Measurements from ENCODE around the gene GABRG2. TPM values are rescaled to one million over a fixed set of nuclear protein-coding genes. Genes with fewer than 3 reads are reported as not detected.

GABRG2 gene
- total and polyA plus RNA-seq, 2 donors (not counting 3 experiments of a cell fraction or from before 2014, with no cell fraction given): not detected

DNA sequence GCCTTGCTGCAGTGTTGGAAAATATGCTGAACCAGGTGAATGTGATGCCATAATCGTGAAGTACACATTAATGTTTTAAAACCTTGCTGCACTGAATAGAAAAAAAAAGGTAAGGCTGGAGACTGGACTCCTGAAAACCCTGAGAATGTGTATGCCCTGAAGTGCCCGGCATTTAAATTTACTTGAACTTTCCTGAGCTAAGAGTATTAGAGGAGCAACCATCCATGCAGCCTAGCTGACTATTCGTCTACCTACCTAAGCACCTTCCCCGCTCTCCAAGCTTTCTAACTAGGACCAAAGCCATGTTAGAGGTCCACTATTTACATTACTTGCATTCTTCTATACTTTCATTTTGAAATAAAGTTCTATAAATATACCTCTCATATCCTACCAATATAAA, 1.4 kb downstream of the GABRG2 start:
- CTCF ChIA-PET: no interaction called here
- DNase-seq (ENCODE audit: low read depth, low spot score): no peak
- POLR2A ChIA-PET: no interaction called here
- intact Hi-C loops (cut with micrococcal nuclease) (no loop called here), dilution Hi-C loops (cut with MboI; ENCODE audit: extremely low pct_ligation_motif_present, low sequenced_read_pairs) (no loop called here)
- Histone ChIP-seq H3K9me1 (replicated peaks; ENCODE audit: control insufficient read depth, extremely low read depth, insufficient read depth, low read length) (no peaks in the 10 kb centered on the region), H3K4me3 (replicated peaks in 1 of 3; ENCODE audit: insufficient read depth in 1 of 3, low read depth in 1 of 3, low read length in 3 of 3) (no peak overlapping the region), H3K9ac (replicated peaks; ENCODE audit: extremely low read depth, insufficient read depth, low read length) (no peak overlapping the region), H2AFZ (ENCODE audit: low read depth, low read length) (no peak overlapping the region), H3K27me3 (ENCODE audit: control insufficient read depth in 2 of 2, insufficient read depth in 2 of 2, low read length in 2 of 2) (no peaks in the 10 kb centered on the region), H3K4me1 (ENCODE audit: control insufficient read depth, extremely low read depth, insufficient read depth, low read length) (no peaks in the 10 kb centered on the region), H3K36me3 (ENCODE audit: control insufficient read depth in 2 of 2, extremely low read depth in 1 of 2, insufficient read depth in 2 of 2, low read length in 2 of 2) (no peaks in the 10 kb centered on the region), H3K9me3 (replicated peaks; ENCODE audit: control insufficient read depth, insufficient read depth, low read length) (peaks cover 3% of the 10 kb centered on the region), H3K27ac (ENCODE audit: insufficient read depth, low read depth, low read length) (no peak overlapping the region), H3K79me2 (ENCODE audit: control insufficient read depth, insufficient read depth, low read length) (no peaks in the 10 kb centered on the region), H3K4me2 (ENCODE audit: insufficient read depth, low read length) (no peak overlapping the region), H4K20me1 (replicated peaks; ENCODE audit: control insufficient read depth, extremely low read depth, insufficient read depth, low read length) (no peaks in the 10 kb centered on the region)
- FAIRE-seq: no peak
- no peak for TF ChIP-seq EZH2 (IDR thresholded peaks at IDR 0.05; ENCODE audit: borderline replicate concordance, low read depth, low read length, severe bottlenecking)
- no peak for TF ChIP-seq GATA2 (IDR thresholded peaks at IDR 0.05; ENCODE audit: insufficient read depth, insufficient read length, low read depth, low read length)
- TF ChIP-seq, protein P1, sequence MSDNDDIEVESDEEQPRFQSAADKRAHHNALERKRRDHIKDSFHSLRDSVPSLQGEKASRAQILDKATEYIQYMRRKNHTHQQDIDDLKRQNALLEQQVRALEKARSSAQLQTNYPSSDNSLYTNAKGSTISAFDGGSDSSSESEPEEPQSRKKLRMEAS (IDR thresholded peaks at IDR 0.05; ENCODE audit: insufficient read depth, insufficient read length): no peak
- TF ChIP-seq POLR2AphosphoS5 (IDR thresholded peaks at IDR 0.05; ENCODE audit: insufficient read depth, low read depth, low read length): no peak
- no peak for TF ChIP-seq POLR2A (IDR thresholded peaks at IDR 0.05; ENCODE audit: low read depth, low read length)
- no peak for TF ChIP-seq JUN (IDR thresholded peaks at IDR 0.05; ENCODE audit: borderline replicate concordance, insufficient read depth, insufficient read length, low read depth)
- TF ChIP-seq FOS (IDR thresholded peaks at IDR 0.05; ENCODE audit: borderline replicate concordance, insufficient read depth, low read length): no peak
- no peak for TF ChIP-seq CTCF (IDR thresholded peaks at IDR 0.05; ENCODE audit: extremely low read depth in 1 of 2, insufficient read depth in 1 of 2, low read depth in 1 of 2, low read length in 2 of 2)
- no peak for TF ChIP-seq MYC (IDR thresholded peaks at IDR 0.05; ENCODE audit: low read depth, low read length)
- BruUV-seq (replicated peaks): no TSS peak
